Activated CD4-positive, CD25-positive, alpha-beta regulatory T cell (primary cell): ENCODE results near the gene GOLGA8B.
"Not testable (repeated sequence)": the region's sequence is repeated elsewhere in the genome, so short reads cannot be mapped to it uniquely, and the experiment has no call there.

Source experiments
- DNase-seq, 4 experiments: peaks; one replicate each; lab custom pipeline; 2025; lab: John Stamatoyannopoulos, UW

Gene GOLGA8B

DNA sequence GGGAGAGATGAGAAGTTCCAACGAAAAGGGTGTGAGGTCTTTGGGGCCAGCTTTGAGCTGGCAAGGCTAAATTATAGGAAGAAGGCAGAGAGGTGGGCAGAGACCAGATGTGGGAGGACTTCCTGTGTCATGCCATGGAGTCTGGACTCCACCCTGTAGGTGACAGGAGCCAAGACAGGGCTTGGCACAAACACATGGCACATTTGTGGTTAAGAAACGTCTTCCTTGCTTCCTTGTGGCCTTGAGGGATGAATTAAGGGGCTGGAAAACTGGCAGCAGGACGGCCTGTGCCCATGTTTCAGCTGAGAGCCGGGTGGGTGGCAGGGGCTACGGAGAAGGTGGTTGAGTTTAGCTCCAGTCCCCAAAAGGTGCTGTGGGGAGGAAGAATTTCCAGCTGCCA is 18.7 kb downstream of the GOLGA8B start:
- DNase-seq: not testable (repeated sequence)

DNA sequence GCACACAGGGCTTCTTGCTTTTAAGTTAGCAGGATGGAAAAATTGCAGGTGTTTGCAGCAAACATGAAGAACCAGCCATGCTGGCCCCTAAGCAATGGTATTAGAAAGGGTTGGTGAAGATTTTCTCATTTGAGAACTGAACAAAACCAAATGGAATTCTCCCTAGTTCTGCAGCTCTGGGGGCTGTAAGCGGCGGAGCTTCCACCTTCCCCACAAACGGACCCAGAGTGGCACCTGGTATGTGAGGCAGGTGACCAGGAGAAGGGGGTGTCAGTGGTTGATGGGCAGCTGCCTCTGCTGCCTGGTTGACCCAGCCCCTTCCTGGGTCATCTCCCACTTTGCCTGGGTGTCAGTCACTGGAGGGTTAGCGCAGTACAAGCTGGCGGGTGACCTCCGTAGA is 22.6 kb downstream of the GOLGA8B start:
- DNase-seq: not testable (repeated sequence)

GRCh38 chr15:34559764-34560163 is 23.7 kb downstream of the GOLGA8B start:
- not testable (repeated sequence) for DNase-seq

DNA sequence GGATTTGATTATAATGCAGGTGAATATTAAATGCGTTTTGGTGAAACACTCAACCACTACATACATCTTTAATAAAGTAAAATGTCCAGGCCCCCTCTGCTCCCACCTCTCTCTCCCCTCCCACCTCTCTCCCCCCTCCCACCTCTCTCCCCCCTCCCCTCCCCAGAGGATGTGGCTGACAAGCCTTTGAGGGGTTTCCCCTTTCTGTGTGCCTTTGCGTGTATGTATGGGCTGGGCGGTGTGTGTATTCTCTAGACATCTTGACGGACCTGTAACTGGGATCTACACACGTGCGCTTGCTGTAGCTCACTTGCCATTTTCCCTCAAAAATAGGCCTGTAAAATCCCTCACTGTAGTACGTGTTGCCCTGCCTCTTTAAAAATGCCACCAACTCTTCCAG is 28.3 kb downstream of the GOLGA8B start:
- DNase-seq: not testable (repeated sequence)

- not testable (repeated sequence) for DNase-seq
Observed at GRCh38 chr15:34554716-34555115, 28.7 kb downstream of the GOLGA8B start.

- DNase-seq: not testable (repeated sequence)
Observed at GRCh38 chr15:34554126-34554525, 29.3 kb downstream of the GOLGA8B start.

DNA sequence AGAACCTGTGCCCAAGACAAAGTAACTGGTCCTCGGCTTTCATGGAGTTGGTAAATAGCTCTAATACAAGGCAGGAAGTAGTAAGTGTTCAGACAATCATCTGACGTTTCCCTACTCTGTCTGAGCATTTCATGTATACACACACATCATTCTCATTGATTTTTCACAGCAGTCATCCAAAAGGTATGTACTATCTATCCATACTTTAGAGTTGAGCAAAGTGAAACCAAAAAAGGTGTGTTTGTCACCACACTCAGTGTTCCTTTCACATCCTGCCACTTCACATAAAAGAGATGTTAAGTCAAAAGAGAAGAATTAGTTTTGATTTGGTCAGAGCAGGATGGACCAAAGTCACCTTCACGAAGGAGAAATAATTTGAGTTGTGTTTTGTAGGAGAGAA is 33.3 kb downstream of the GOLGA8B start:
- DNase-seq: not testable (repeated sequence)

GRCh38 chr15:34549381-34549809 is 34.1 kb downstream of the GOLGA8B start:
- not testable (repeated sequence) for DNase-seq

- DNase-seq: not testable (repeated sequence)
Observed at GRCh38 chr15:34543860-34544649, 39.4 kb downstream of the GOLGA8B start.

DNA sequence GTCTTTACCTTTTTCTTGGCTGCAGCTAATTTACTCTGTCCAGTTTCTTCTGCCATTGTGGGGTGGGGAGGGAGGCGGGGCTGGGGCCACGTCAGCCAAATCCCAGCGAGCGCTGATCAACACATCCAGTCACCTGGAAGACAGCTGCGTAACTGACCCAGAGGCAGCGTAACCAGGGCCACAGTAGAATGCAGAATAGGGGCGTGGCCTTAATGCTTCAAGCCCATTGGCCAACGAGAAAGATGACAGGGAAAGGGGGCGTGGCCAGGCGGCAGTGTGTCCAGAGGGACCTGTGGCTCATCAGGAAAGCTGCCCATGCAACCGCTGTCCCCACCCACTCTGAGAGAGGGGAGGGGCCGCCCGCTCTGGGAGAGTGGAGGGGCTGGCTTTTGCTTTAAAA is 47.6 kb downstream of the GOLGA8B start:
- DNase-seq: not testable (repeated sequence)
